ENCODE measurements around the gene TCF3.

DNA sequence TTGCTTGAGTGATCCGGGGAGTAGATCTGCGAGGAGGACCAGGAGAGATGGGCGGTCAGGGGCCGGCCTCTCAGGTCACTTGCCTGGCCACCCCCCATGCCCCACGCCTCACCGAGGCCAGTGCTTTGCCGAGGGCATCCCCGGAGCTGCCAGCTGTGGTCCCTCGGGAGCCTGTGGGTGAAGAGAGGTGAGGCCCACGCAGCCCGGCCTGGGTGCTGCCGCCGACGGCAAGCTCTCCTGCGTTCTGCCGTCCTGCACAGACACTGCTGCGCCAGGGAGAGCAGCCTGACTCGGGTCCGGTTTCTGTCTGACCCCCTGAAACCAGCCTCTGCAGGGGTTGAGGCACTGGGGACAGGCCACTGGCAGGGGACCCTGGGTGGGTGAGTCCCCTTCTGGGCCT, 31.4 kb downstream of the TCF3 start:
- TF ChIP-seq, protein P1, sequence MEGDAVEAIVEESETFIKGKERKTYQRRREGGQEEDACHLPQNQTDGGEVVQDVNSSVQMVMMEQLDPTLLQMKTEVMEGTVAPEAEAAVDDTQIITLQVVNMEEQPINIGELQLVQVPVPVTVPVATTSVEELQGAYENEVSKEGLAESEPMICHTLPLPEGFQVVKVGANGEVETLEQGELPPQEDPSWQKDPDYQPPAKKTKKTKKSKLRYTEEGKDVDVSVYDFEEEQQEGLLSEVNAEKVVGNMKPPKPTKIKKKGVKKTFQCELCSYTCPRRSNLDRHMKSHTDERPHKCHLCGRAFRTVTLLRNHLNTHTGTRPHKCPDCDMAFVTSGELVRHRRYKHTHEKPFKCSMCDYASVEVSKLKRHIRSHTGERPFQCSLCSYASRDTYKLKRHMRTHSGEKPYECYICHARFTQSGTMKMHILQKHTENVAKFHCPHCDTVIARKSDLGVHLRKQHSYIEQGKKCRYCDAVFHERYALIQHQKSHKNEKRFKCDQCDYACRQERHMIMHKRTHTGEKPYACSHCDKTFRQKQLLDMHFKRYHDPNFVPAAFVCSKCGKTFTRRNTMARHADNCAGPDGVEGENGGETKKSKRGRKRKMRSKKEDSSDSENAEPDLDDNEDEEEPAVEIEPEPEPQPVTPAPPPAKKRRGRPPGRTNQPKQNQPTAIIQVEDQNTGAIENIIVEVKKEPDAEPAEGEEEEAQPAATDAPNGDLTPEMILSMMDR (IDR thresholded peaks at IDR 0.05 in 2 of 3, conservative IDR thresholded peaks at IDR 0.05 in 1 of 3; ENCODE audit: borderline replicate concordance in 1 of 3, insufficient read depth in 1 of 3, low read depth in 2 of 3, low read length in 2 of 3): no peak
- TF ChIP-seq POLR2A (IDR thresholded peaks at IDR 0.05; ENCODE audit: borderline replicate concordance, extremely low read depth, insufficient read depth, insufficient read length): no peak

Measured in HCT116 (cell line).